Trophoblast cell (in vitro differentiated cells and primary cell): ENCODE results near the gene B3GALT5.
A peak's percentile ranks its signal among the peaks of the same experiment; 100 is the strongest.

ENCODE experiments used
- DNase-seq, 2 donors: peaks; one replicate each; pipeline ENCODE4 v3.0.0-alpha.2; 2016
- H2AFZ ChIP-seq: 2 replicates; pipeline ENCODE4 v1.6.1; 2013; ENCODE audit warnings: low read length, moderate library complexity, mild to moderate bottlenecking; ENCODE audit not compliant: insufficient read depth, poor library complexity
- H2AK5ac ChIP-seq: 2 replicates; pipeline ENCODE4 v1.6.1; 2013; ENCODE audit warnings: mild to moderate bottlenecking, low read length
- H2BK120ac ChIP-seq: 2 replicates; pipeline ENCODE4 v1.6.1; 2013; ENCODE audit warnings: low read length, mild to moderate bottlenecking, moderate library complexity; ENCODE audit not compliant: insufficient read depth, poor library complexity
- H2BK12ac ChIP-seq: 2 replicates; pipeline ENCODE4 v1.6.1; 2013; ENCODE audit warnings: mild to moderate bottlenecking, low read length, moderate library complexity
- H2BK5ac ChIP-seq: 2 replicates; pipeline ENCODE4 v1.6.1; 2013; ENCODE audit warnings: low read length, low read depth, moderate library complexity, mild to moderate bottlenecking; ENCODE audit not compliant: poor library complexity
- H3K14ac ChIP-seq: 2 replicates; pipeline ENCODE4 v1.6.1; 2013; ENCODE audit warnings: mild to moderate bottlenecking, low read length
- H3K18ac ChIP-seq: 2 replicates; pipeline ENCODE4 v1.6.1; 2013; ENCODE audit warnings: mild to moderate bottlenecking, low read length
- H3K23ac ChIP-seq: 2 replicates; pipeline ENCODE4 v1.6.1; 2013; ENCODE audit warnings: low read length
- H3K27ac ChIP-seq: 2 replicates; pipeline ENCODE4 v1.5.1; 2013; ENCODE audit warnings: low read depth, mild to moderate bottlenecking, inconsistent platforms, low read length, moderate library complexity
- H3K27me3 ChIP-seq: 2 replicates; pipeline ENCODE4 v1.6.1; 2013; ENCODE audit warnings: inconsistent platforms, mild to moderate bottlenecking, low read length, moderate library complexity; ENCODE audit not compliant: insufficient read depth
- H3K36me3 ChIP-seq, 2 experiments: 1 replicate in 1 of 2; 2 replicates in 1 of 2; pipeline ENCODE4 v1.6.1; 2013; ENCODE audit warnings: low read length in 2 of 2, mild to moderate bottlenecking in 2 of 2, moderate library complexity in 1 of 2; ENCODE audit not compliant: insufficient read depth in 2 of 2, control insufficient read depth in 1 of 2
- H3K4ac ChIP-seq: 2 replicates; pipeline ENCODE4 v1.6.1; 2013; ENCODE audit warnings: low read depth, mild to moderate bottlenecking, low read length, moderate library complexity
- H3K4me1 ChIP-seq, 2 experiments: 1 replicate in 1 of 2; 2 replicates in 1 of 2; pipeline ENCODE4 v1.6.1; 2013; ENCODE audit warnings: low read length in 2 of 2, mild to moderate bottlenecking in 2 of 2, moderate library complexity in 1 of 2; ENCODE audit not compliant: insufficient read depth in 2 of 2, control insufficient read depth in 1 of 2
- H3K4me2 ChIP-seq: 2 replicates; pipeline ENCODE4 v1.6.1; 2013; ENCODE audit warnings: inconsistent platforms, mild to moderate bottlenecking, low read length, moderate library complexity
- H3K4me3 ChIP-seq: 2 replicates; pipeline ENCODE4 v1.5.1; 2013; ENCODE audit warnings: mild to moderate bottlenecking, low read depth, low read length, inconsistent platforms
- H3K79me1 ChIP-seq: one replicate; pipeline ENCODE4 v1.6.1; 2013; ENCODE audit warnings: low read length
- H3K79me2 ChIP-seq: 2 replicates; pipeline ENCODE4 v1.6.1; 2013; ENCODE audit warnings: low read length, mild to moderate bottlenecking; ENCODE audit not compliant: control insufficient read depth, insufficient read depth, poor library complexity
- H3K9ac ChIP-seq: 2 replicates; pipeline ENCODE4 v1.6.1; 2013; ENCODE audit warnings: mild to moderate bottlenecking, low read length
- H3K9me3 ChIP-seq: 2 replicates; pipeline ENCODE4 v1.6.1; 2013; ENCODE audit warnings: low read depth, mild to moderate bottlenecking, control low read depth, inconsistent platforms, low read length; ENCODE audit not compliant: insufficient read depth
- H4K12ac ChIP-seq: 2 replicates; pipeline ENCODE4 v1.6.1; 2013; ENCODE audit warnings: low read depth, mild to moderate bottlenecking, low read length, moderate library complexity
- H4K8ac ChIP-seq: 2 replicates; pipeline ENCODE4 v1.6.1; 2013; ENCODE audit warnings: low read depth, mild to moderate bottlenecking, low read length, moderate library complexity
- H4K91ac ChIP-seq: one replicate; pipeline ENCODE4 v1.6.1; 2013; ENCODE audit warnings: low read depth, mild to moderate bottlenecking, low read length, moderate library complexity
- WGBS: extraction: QIAGEN DNeasy Blood & Tissue Kit; methylation state at CpG from one replicate; pipeline ENCODE4 v1.1.7; 2013; ENCODE audit warnings: missing lambda C conversion rate; ENCODE audit not compliant: insufficient read length, insufficient coverage; ENCODE audit errors: extremely low coverage; 5-methylcytosine and 5-hydroxymethylcytosine counted together

Gene B3GALT5

GRCh38 chr21:39713905-39714304, 101.2 kb downstream of the B3GALT5 start:
- H3K27me3 ChIP-seq: no peaks in the 10 kb centered on the region
- no peak for DNase-seq
- no peak overlapping the region for H2BK5ac ChIP-seq
- H3K18ac ChIP-seq: no peak overlapping the region
- no peak overlapping the region for H3K4me2 ChIP-seq
- H3K4me1 ChIP-seq: no peaks in the 10 kb centered on the region
- H3K27ac ChIP-seq: no peak overlapping the region
- no peak overlapping the region for H3K23ac ChIP-seq
- H2AK5ac ChIP-seq: no peak overlapping the region
- no peak overlapping the region for H4K91ac ChIP-seq
- no peak overlapping the region for H4K12ac ChIP-seq
- H3K4ac ChIP-seq: no peak overlapping the region
- H3K36me3 ChIP-seq: no peaks in the 10 kb centered on the region
- no peak overlapping the region for H2BK120ac ChIP-seq
- H2AFZ ChIP-seq: no peak overlapping the region
- H3K79me2 ChIP-seq: no peaks in the 10 kb centered on the region
- no peak overlapping the region for H3K14ac ChIP-seq
- no peak overlapping the region for H3K4me3 ChIP-seq
- no peak overlapping the region for H2BK12ac ChIP-seq
- no peaks in the 10 kb centered on the region for H3K79me1 ChIP-seq
- WGBS: no CpG with 5 or more reads among the region's 7 CpGs
- H3K9me3 ChIP-seq: peaks cover 4% of the 10 kb centered on the region
- H3K9ac ChIP-seq: no peak overlapping the region
- H4K8ac ChIP-seq: no peak overlapping the region

GRCh38 chr21:39714331-39714730, 101.6 kb downstream of the B3GALT5 start:
- Histone ChIP-seq H3K4me1 (no peaks in the 10 kb centered on the region), H4K12ac (no peak overlapping the region), H2AK5ac (no peak overlapping the region), H3K79me2 (no peaks in the 10 kb centered on the region), H3K9ac (no peak overlapping the region), H3K79me1 (no peaks in the 10 kb centered on the region), H3K14ac (no peak overlapping the region), H3K27me3 (no peaks in the 10 kb centered on the region), H3K18ac (no peak overlapping the region), H3K36me3 (no peaks in the 10 kb centered on the region), H2BK5ac (no peak overlapping the region), H4K91ac (no peak overlapping the region), H2BK120ac (no peak overlapping the region), H3K9me3 (peaks cover 4% of the 10 kb centered on the region), H3K4me2 (no peak overlapping the region), H3K27ac (no peak overlapping the region), H3K4ac (no peak overlapping the region), H2BK12ac (no peak overlapping the region), H3K23ac (no peak overlapping the region), H4K8ac (no peak overlapping the region), H2AFZ (no peak overlapping the region), H3K4me3 (no peak overlapping the region)
- WGBS: no CpG with 5 or more reads among the region's 1 CpG
- DNase-seq: no peak

GRCh38 chr21:39715804-39716397, 103.2 kb downstream of the B3GALT5 start:
- peaks cover under 1% of the 10 kb centered on the region for H3K9me3 ChIP-seq
- H4K8ac ChIP-seq: no peak overlapping the region
- no peak overlapping the region for H2BK5ac ChIP-seq
- H3K4ac ChIP-seq: no peak overlapping the region
- H2AFZ ChIP-seq: no peak overlapping the region
- H3K36me3 ChIP-seq: no peaks in the 10 kb centered on the region
- no peak overlapping the region for H3K27ac ChIP-seq
- no peak overlapping the region for H3K9ac ChIP-seq
- H3K23ac ChIP-seq: no peak overlapping the region
- H3K79me1 ChIP-seq: no peaks in the 10 kb centered on the region
- H3K4me3 ChIP-seq: no peak overlapping the region
- no peak overlapping the region for H3K4me2 ChIP-seq
- peak overlapping the region; percentile 37 for H2BK12ac ChIP-seq
- no peaks in the 10 kb centered on the region for H3K27me3 ChIP-seq
- DNase-seq: peak in 1 of 2 donors; percentile 67
- no peak overlapping the region for H3K18ac ChIP-seq
- no peak overlapping the region for H2BK120ac ChIP-seq
- no peak overlapping the region for H2AK5ac ChIP-seq
- H4K12ac ChIP-seq: no peak overlapping the region
- WGBS: no CpG with 5 or more reads among the region's 10 CpGs
- no peaks in the 10 kb centered on the region for H3K79me2 ChIP-seq
- H3K14ac ChIP-seq: no peak overlapping the region
- no peaks in the 10 kb centered on the region for H3K4me1 ChIP-seq
- no peak overlapping the region for H4K91ac ChIP-seq

- WGBS: no CpG with 5 or more reads among the region's 5 CpGs
- no peak overlapping the region for H4K8ac ChIP-seq
Measured at GRCh38 chr21:39720126-39720778, 107.5 kb downstream of the B3GALT5 start.

More at GRCh38 chr21:39720126-39720778, 107.5 kb downstream of the B3GALT5 start:
- no peaks in the 10 kb centered on the region for H3K79me2 ChIP-seq
- H3K4me1 ChIP-seq: no peaks in the 10 kb centered on the region
- no peaks in the 10 kb centered on the region for H3K36me3 ChIP-seq
- H4K12ac ChIP-seq: no peak overlapping the region
- H3K23ac ChIP-seq: no peak overlapping the region
- no peak overlapping the region for H3K27ac ChIP-seq
- H3K4me3 ChIP-seq: no peak overlapping the region
- no peaks in the 10 kb centered on the region for H3K27me3 ChIP-seq
- H3K79me1 ChIP-seq: no peaks in the 10 kb centered on the region
- no peak overlapping the region for H2BK5ac ChIP-seq
- H2BK120ac ChIP-seq: no peak overlapping the region
- no peak overlapping the region for H2AFZ ChIP-seq
- H2BK12ac ChIP-seq: no peak overlapping the region
- H3K14ac ChIP-seq: no peak overlapping the region
- H3K4me2 ChIP-seq: no peak overlapping the region
- H2AK5ac ChIP-seq: no peak overlapping the region
- DNase-seq: peak in 1 of 2 donors; percentile 8
- H3K9me3 ChIP-seq: no peaks in the 10 kb centered on the region
- no peak overlapping the region for H3K9ac ChIP-seq
- H3K4ac ChIP-seq: no peak overlapping the region
- H4K91ac ChIP-seq: no peak overlapping the region
- no peak overlapping the region for H3K18ac ChIP-seq
